Suppressor macrophage (primary cell): ENCODE measurements around the gene FAM186B.
A peak's percentile ranks its signal among the peaks of the same experiment; 100 is the strongest.

Source experiments
- DNase-seq, 4 experiments: peaks; one replicate each; pipeline ENCODE4 v3.0.0-alpha.2; 2020 to 2022

FAM186B gene

GRCh38 chr12:49609059-49609874 lies 3.8 kb upstream of the FAM186B start:
- no peak for DNase-seq

DNA sequence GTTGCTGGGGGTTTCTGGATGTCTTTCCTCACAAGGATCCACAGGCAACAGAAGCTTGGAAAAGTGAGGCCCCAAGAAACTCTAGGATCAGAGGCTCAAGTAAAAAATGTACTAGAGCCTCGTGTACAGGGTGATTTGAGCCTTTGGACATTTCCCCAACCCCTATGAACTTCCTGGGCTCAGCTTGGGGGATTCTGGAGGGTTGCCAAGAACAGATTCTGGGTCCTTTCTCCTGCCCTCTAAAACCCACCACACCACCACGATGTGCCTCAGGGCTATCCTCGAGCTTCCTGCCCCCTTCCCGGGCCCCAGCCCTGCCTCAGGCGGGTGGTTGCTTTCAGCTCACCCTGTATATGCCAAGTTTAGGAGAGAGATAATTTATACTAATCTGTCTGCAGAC lies 583 bp downstream of the FAM186B start:
- DNase-seq: no peak

GRCh38 chr12:49603721-49604120 lies 1.7 kb downstream of the FAM186B start:
- DNase-seq: no peak

- DNase-seq: no peak
Observed at GRCh38 chr12:49599961-49600360, 5.5 kb downstream of the FAM186B start.

- DNase-seq: no peak
Observed at GRCh38 chr12:49598527-49598926, 6.9 kb downstream of the FAM186B start.

DNA sequence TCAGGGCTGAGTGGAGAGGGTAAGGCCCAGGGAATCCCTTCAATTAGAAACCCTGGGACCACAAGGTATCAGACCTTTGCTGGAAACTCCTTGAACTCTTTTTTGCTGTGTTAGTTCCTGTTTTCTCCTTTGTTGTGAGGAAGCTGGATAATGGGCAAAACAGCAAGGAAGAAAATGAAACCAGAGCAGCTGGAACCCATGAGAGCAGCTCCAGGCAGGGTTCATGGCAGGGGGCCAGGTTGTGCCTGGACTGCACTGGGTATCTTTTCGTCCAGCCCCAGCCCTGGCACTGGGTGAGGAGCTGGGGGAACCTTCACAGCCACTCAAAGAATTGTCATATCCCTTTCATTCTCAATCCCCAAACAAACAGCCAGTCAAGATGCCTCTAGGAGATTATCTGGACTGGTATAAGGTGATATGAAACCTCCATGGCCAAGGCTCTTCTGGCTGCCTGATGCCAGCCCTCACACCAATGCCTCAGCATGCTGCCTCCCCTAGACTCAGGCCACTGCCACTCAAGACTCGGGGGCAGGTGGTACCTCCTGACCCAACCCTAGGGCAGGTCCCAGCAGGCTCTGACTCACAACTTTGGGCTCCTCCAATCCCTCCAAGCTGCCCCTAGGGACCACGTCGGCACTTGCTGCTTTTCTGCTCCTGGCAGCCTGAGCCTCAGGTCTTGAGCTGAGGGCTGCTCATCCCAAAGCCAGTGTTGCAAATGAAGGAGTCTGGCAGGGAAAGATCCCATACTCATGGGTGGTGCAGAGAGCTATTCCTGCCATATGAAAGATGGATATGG lies 16.5 kb downstream of the FAM186B start:
- DNase-seq: peak in 3 of 4 experiments; percentile 30 to 46 (median 45)

- DNase-seq: no peak
Observed at GRCh38 chr12:49588281-49588680, 17.2 kb downstream of the FAM186B start.

DNA sequence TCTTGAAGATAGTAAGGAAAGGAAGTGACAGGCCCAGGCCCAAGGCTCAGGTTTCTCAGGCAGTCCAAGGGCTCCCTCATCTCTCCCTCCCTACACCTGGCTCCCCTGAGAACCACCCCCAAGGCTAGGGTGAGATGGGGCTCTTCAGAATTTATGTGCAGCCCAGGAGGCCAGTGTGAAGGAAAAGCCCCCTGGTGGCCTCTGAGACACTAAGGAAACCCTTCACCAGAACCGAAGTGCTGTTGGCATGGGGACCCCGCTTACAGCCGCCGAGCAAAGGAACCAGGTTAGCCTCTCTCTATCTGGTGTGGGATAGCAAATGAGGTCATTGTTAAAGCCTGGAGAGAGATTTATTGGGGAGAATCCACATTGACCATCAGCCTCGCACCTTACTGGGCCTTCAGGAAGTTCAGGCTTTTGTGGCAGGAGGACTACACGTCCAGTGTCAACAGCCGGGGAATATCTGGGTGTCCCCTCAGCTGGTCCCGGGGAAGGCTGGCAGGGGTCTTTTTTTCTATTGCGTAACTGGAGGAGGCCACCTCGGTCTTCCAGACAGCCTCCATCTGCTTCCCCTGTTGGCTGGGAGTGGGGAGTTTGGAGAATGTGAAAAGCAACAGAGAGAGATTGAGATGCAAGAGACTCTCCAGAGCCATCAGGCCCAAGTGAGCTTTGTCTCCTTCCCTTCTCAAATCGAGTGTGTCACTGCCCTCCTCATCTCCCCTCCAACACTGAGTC lies 18.1 kb downstream of the FAM186B start:
- DNase-seq: no peak

- peak in 2 of 4 experiments; percentile 8 to 18 for DNase-seq
Observed at GRCh38 chr12:49585477-49586459, 19.7 kb downstream of the FAM186B start.

DNA sequence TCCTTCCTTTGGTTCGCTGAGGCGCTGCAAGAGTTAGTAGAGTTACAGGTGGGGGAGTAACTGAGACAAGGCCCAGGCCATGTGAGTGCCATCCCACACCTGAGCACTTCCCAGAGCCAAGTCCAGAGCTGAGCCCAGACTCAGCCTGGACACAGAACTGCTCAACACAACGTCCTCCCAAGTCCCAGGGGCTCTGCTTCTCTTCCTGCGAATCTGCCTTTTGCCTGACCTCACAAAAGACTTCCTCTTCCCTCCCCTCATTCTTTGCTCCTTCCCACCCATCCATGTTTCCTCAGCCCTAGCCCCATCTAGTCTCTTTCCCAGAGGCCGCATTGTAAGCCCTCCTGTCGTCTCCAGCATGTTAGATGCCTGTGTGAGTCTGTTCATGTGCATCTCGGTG lies 20.8 kb downstream of the FAM186B start:
- no peak for DNase-seq

GRCh38 chr12:49583366-49584094 lies 21.9 kb downstream of the FAM186B start:
- DNase-seq: no peak

DNA sequence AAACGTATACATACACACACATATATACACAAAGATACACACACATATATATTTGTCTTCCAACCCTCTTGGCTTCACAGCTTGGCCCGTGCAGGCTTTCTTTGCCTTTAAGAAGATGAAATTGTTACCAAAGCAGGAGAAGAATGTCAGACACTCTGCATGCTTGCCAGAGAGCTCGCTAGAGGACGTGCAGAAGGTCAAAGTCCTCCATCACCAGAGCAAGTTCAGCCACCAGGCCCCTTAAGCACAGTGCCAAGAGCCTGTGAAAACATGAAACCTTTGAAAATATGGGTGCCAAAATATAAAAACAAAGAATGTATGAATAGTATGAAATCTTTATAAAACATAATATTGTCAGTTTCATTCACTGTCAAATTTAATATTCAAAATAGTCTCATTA lies 22.6 kb downstream of the FAM186B start:
- no peak for DNase-seq

GRCh38 chr12:49582201-49582600 lies 23.2 kb downstream of the FAM186B start:
- DNase-seq: no peak

GRCh38 chr12:49580572-49581535 lies 24.6 kb downstream of the FAM186B start:
- DNase-seq: peak; percentile 74 to 83 (median 77)

GRCh38 chr12:49578471-49579112 lies 26.8 kb downstream of the FAM186B start:
- no peak for DNase-seq

GRCh38 chr12:49577589-49578315 lies 27.7 kb downstream of the FAM186B start:
- DNase-seq: no peak

DNA sequence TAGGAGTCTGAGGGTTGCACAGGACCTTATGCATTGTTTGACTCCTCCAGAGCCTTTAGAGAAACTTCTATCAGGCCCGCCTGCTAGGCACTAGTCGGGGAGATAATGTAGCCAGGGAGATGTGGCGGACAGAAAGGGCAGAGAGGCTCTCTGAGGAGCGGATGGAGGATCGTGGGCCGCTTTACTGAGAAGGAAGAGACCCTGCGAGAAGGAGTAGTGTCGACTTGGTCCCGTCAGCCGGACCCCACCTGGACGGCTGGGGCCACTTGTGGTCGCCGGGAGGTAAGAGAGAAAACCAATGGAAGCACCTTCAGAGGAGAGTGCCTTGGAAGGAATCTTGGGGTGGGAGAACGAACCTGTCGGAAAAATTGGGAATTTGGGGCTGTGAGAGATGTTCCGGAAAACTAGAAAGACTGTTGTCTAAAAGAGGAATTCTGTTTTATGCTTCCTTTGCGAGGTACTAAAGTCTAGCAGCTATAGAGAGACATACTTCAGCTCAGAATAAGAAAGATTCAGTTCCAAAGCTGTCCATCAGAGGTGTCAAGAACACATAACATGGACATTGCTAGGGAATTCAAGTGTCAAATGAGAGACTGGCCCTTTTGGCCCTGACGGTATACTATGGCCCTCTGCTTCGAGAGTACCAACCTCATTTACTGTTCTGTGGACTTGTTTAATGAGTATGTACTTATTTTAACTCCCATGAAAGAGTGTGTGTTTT lies 36.8 kb downstream of the FAM186B start:
- DNase-seq: peak in 3 of 4 experiments; percentile 16 to 43 (median 29)
